ENCODE results near the gene GAB2.

The GAB2 gene

GRCh38 chr11:78217650-78218541 lies 199.7 kb downstream of the GAB2 start:
- peaks cover 98% of the 10 kb centered on the region for H3K36me3 ChIP-seq

DNA sequence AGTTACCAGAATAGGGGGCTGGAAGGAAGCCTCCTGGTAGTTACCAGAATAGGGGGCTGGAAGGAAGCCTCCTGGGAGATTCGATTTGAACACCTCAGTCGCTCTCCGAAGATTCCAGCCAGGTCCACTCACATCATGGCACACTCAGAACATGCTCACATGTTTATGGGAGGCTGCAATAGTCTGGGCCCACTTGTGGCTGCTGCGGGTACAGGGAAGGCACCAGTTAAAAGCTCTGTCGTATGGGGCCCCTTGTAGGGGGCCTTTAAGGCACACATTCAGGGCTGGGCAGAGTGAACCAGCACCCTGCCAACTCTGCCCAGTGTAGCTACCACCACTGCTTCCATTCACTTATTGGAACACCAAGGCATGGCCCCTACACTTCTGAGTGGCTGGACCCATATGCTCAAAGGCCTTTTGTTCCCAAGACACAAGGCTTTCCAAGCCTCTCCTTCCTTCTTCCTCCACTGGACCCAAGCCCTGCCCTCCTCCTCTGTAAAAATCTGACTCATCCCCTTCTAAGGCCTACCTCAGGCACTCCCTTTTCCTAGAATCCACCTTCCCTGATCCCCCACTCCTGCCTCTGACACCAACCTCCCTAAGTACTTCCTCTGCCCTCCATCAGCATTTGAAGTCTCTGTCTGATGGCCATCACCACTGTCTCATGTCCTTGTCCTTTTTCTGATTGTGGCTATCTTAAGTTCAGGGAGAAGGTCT lies 200.9 kb downstream of the GAB2 start:
- Histone ChIP-seq H3K4me3 (ENCODE audit: low read depth in 1 of 2, low read length in 1 of 2) (no peak overlapping the region), H3K36me3 (peaks cover 89% of the 10 kb centered on the region), H3K4me1 (ENCODE audit: control insufficient read depth in 1 of 2, insufficient read depth in 1 of 2, low read depth in 1 of 2, low read length in 1 of 2) (no peaks in the 10 kb centered on the region), H3K9me3 (no peaks in the 10 kb centered on the region), H3K27ac (peak overlapping the region; percentile 33), H3K27me3 (no peaks in the 10 kb centered on the region)
- TF ChIP-seq, protein P1, sequence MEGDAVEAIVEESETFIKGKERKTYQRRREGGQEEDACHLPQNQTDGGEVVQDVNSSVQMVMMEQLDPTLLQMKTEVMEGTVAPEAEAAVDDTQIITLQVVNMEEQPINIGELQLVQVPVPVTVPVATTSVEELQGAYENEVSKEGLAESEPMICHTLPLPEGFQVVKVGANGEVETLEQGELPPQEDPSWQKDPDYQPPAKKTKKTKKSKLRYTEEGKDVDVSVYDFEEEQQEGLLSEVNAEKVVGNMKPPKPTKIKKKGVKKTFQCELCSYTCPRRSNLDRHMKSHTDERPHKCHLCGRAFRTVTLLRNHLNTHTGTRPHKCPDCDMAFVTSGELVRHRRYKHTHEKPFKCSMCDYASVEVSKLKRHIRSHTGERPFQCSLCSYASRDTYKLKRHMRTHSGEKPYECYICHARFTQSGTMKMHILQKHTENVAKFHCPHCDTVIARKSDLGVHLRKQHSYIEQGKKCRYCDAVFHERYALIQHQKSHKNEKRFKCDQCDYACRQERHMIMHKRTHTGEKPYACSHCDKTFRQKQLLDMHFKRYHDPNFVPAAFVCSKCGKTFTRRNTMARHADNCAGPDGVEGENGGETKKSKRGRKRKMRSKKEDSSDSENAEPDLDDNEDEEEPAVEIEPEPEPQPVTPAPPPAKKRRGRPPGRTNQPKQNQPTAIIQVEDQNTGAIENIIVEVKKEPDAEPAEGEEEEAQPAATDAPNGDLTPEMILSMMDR (IDR thresholded peaks at IDR 0.05): no peak

More at GRCh38 chr11:78217650-78218541, 199.7 kb downstream of the GAB2 start:
- H3K4me3 ChIP-seq (ENCODE audit: low read depth in 1 of 2, low read length in 1 of 2): no peak overlapping the region
- no peaks in the 10 kb centered on the region for H3K27me3 ChIP-seq
- TF ChIP-seq, protein P1 (IDR thresholded peaks at IDR 0.05): no peak
- H3K27ac ChIP-seq: no peak overlapping the region
- no peaks in the 10 kb centered on the region for H3K4me1 ChIP-seq (ENCODE audit: control insufficient read depth in 1 of 2, insufficient read depth in 1 of 2, low read depth in 1 of 2, low read length in 1 of 2)
- no peaks in the 10 kb centered on the region for H3K9me3 ChIP-seq

- Histone ChIP-seq H3K36me3 (peaks cover 82% of the 10 kb centered on the region), H3K9me3 (no peaks in the 10 kb centered on the region), H3K27me3 (no peaks in the 10 kb centered on the region), H3K27ac (peak overlapping the region; percentile 33), H3K4me1 (ENCODE audit: control insufficient read depth in 1 of 2, insufficient read depth in 1 of 2, low read depth in 1 of 2, low read length in 1 of 2) (no peaks in the 10 kb centered on the region), H3K4me3 (ENCODE audit: low read depth in 1 of 2, low read length in 1 of 2) (no peak overlapping the region)
- TF ChIP-seq, protein P1 (IDR thresholded peaks at IDR 0.05): no peak
Measured at GRCh38 chr11:78216021-78216420, 201.6 kb downstream of the GAB2 start.

- Histone ChIP-seq H3K27ac (peak overlapping the region; percentile 23), H3K4me1 (ENCODE audit: control insufficient read depth in 1 of 2, insufficient read depth in 1 of 2, low read depth in 1 of 2, low read length in 1 of 2) (no peaks in the 10 kb centered on the region), H3K4me3 (ENCODE audit: low read depth in 1 of 2, low read length in 1 of 2) (no peak overlapping the region), H3K9me3 (no peaks in the 10 kb centered on the region), H3K36me3 (peaks cover 76% of the 10 kb centered on the region), H3K27me3 (no peaks in the 10 kb centered on the region)
- TF ChIP-seq, protein P1 (IDR thresholded peaks at IDR 0.05): no peak
Measured at GRCh38 chr11:78214331-78215194, 203.1 kb downstream of the GAB2 start.

Measured in neutrophil (primary cell).